Adrenal gland (tissue), 12 donors: Measurements from ENCODE around the gene MNX1. TPM values are rescaled to one million over a fixed set of nuclear protein-coding genes. Genes with fewer than 3 reads are reported as not detected.

Experiments used
- DNase-seq, 7 donors: peaks; one replicate each; pipeline ENCODE4 v3.0.0-alpha.2; 2019 to 2020
- H3K27ac ChIP-seq, 5 donors: fragments of 200-600 bp; sonication (generic) in 4 of 5; 1 replicate in 3 of 5; 2 replicates in 2 of 5; pipeline versions ENCODE4 v1.5.1 to v1.8.0; 2016 to 2020; ENCODE audit warnings: mild to moderate bottlenecking in 1 of 5
- H3K27me3 ChIP-seq: fragments of 200-600 bp; 2 replicates; pipeline ENCODE4 v1.8.0; 2021
- H3K36me3 ChIP-seq, 2 donors: fragments of 200-600 bp; replicated peaks in 1 of 2; 1 replicate in 1 of 2; 2 replicates in 1 of 2; pipeline versions ENCODE4 v1.5.1 to v1.8.0; 2018 to 2022
- H3K4me1 ChIP-seq, 2 donors: fragments of 200-600 bp; replicated peaks in 1 of 2; 1 replicate in 1 of 2; 2 replicates in 1 of 2; pipeline versions ENCODE4 v1.5.1 to v1.8.0; 2018 to 2021
- H3K4me3 ChIP-seq, 4 donors: fragments of 200-600 bp; sonication (generic) in 3 of 4; one replicate each; pipeline ENCODE4 v1.5.1; 2016 to 2018
- H3K9me3 ChIP-seq, 3 donors: fragments of 200-600 bp; sonication (generic) in 1 of 3; replicated peaks in 1 of 3; 1 replicate in 2 of 3; 2 replicates in 1 of 3; pipeline versions ENCODE4 v1.5.1 to v1.8.0; 2016 to 2021
- CTCF ChIP-seq, 6 experiments: fragments of 450-650 bp in 4 of 6; fragments of 200-600 bp in 2 of 6; sonication (generic) in 1 of 6; IDR thresholded peaks; 1 replicate in 5 of 6; 2 replicates in 1 of 6; pipeline versions ENCODE4 v1.5.1 to v1.8.0; 2016 to 2021; ENCODE audit warnings: antibody characterized with exemption in 6 of 6, mild to moderate bottlenecking in 2 of 6, moderate library complexity in 1 of 6
- POLR2A ChIP-seq, 2 donors: fragments of 450-650 bp; IDR thresholded peaks; one replicate each; pipeline ENCODE4 v1.6.1; 2017; ENCODE audit warnings: antibody characterized with exemption in 2 of 2, mild to moderate bottlenecking in 2 of 2, moderate library complexity in 1 of 2
- WGBS, 4 donors: extraction: QIAGEN DNeasy Blood & Tissue Kit in 2 of 4; methylation state at CpG; one replicate each; pipeline versions ENCODE4 v1.1.5 to v1.1.7; 2013 to 2017; 5-methylcytosine and 5-hydroxymethylcytosine counted together
- intact Hi-C, 2 donors: fragments of 100-400 bp; cut with DNase I; formaldehyde crosslinking; loops; one replicate each; pipeline versions ENCODE4 v1.14.1 to v1.15.0; 2022 to 2023
- polyA plus RNA-seq, 3 donors: library from polyadenylated mRNA; stranded (reverse); fragments of 200-250 nt in 2 of 3; fragments of 350-450 nt in 1 of 3; fragmentation: Illumina TruSeq in 1 of 3; extraction: RNeasy Lipid Tissue Mini Kit (QIAGEN cat#74804) in 1 of 3; gene quantifications; one replicate each; pipeline ENCODE4 v1.2.3, GENCODE V29; 2013 to 2014
- total RNA-seq, 9 donors: library from RNA; depleted of rRNA in 4 of 9; stranded (reverse); fragments of >200 nt in 4 of 9; fragments of 120-200 nt in 1 of 9; fragmentation: NEBNext Ultra II Directional in 1 of 9; extraction: Animal tissue kit (Norgen Biotek cat#: 25700) in 1 of 9; gene quantifications; one replicate each; pipeline versions ENCODE4 v1.1.0 to v1.2.4, GENCODE V29; 2013 to 2023
- donor health status: healthy with polysubstance abuse.
- donor health status: Bipolar disorder and iron deficiency.
- donor health status: DM: yes; HTN: yes; CAD: no.
- donor health status: DM: no; HTN: no; CAD: no.
- donor health status: DM: no; HTN: no; CAD: no.
- donor health status: DM: yes; HTN: yes; CAD: no.

MNX1 gene
- total and polyA plus RNA-seq, 12 donors = 0.11 TPM; not detected in 10

GRCh38 chr7:156989766-156990535, 20.5 kb downstream of the MNX1 start:
- no peak overlapping the region for H3K4me3 ChIP-seq
- no peaks in the 10 kb centered on the region for H3K9me3 ChIP-seq
- intact Hi-C loops = no loop called here
- DNase-seq = no peak
- H3K27me3 ChIP-seq = peaks cover 14% of the 10 kb centered on the region
- H3K27ac ChIP-seq = no peak overlapping the region
- no peak for TF ChIP-seq POLR2A (IDR thresholded peaks at IDR 0.05)
- no peak for TF ChIP-seq CTCF (IDR thresholded peaks at IDR 0.05)
- H3K4me1 ChIP-seq = no peaks in the 10 kb centered on the region
- no peaks in the 10 kb centered on the region for H3K36me3 ChIP-seq
- 84 to 93% (median 89%) methylated on average over 13 to 25 of the region's 25 CpGs for WGBS, 4 donors

GRCh38 chr7:156988343-156989185, 21.9 kb downstream of the MNX1 start:
- WGBS, 4 donors = 57 to 70% (median 58%) methylated on average over 24 to 27 of the region's 27 CpGs
- TF ChIP-seq POLR2A (IDR thresholded peaks at IDR 0.05) = no peak
- no peak for TF ChIP-seq CTCF (IDR thresholded peaks at IDR 0.05)
- Histone ChIP-seq H3K9me3 (no peaks in the 10 kb centered on the region), H3K27ac (no peak overlapping the region), H3K4me1 (no peaks in the 10 kb centered on the region), H3K27me3 (peaks cover 14% of the 10 kb centered on the region), H3K4me3 (no peak overlapping the region), H3K36me3 (no peaks in the 10 kb centered on the region)
- no peak for DNase-seq
- intact Hi-C loops = no loop called here

GRCh38 chr7:156986378-156986777, 24.1 kb downstream of the MNX1 start:
- TF ChIP-seq POLR2A (IDR thresholded peaks at IDR 0.05) (no peak), CTCF (IDR thresholded peaks at IDR 0.05) (no peak)
- no peak for DNase-seq
- WGBS, 4 donors = 86 to 93% (median 89%) methylated on average over 7 to 8 of the region's 8 CpGs
- no peak overlapping the region for H3K27ac ChIP-seq
- H3K4me1 ChIP-seq = no peaks in the 10 kb centered on the region
- peaks cover 7% of the 10 kb centered on the region for H3K27me3 ChIP-seq
- H3K4me3 ChIP-seq = no peak overlapping the region
- H3K36me3 ChIP-seq = no peaks in the 10 kb centered on the region
- intact Hi-C loops = no loop called here
- H3K9me3 ChIP-seq = no peaks in the 10 kb centered on the region
